ENCODE data around the gene LDB2. TPM values are rescaled to one million over a fixed set of nuclear protein-coding genes. Genes with fewer than 3 reads are reported as not detected.

Gene LDB2
- total RNA-seq, 2 experiments from 2014 or later, result not detected

DNA sequence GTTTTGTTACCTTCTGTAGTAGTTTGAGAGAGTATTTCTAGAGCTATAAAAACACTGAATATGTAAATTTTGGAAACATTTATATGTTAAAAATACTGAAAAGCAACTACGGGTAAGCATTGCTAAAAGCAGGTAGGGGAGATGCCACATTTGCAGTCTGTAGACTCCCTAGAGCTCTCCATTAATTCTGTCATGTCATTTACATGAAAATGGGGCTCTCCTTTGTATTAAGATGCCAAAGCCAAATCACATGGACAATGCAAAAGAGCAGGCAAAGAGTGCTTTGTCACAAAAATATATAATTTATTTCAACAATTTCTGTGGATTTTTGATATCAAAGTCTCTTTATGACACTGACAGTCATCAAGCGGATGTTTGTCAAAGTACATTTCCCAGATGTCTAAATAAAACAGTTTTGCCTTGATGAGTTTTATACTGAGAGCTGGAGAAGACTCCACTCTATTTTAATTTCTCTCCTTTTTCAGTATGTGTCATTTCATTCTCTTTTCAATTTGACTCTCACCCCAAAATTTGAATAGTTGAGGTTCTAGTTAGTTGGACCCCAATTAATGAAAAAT lies 51.8 kb downstream of the LDB2 start:
- POLR2A ChIA-PET, result no interaction called here
- CTCF ChIA-PET, result no interaction called here

DNA sequence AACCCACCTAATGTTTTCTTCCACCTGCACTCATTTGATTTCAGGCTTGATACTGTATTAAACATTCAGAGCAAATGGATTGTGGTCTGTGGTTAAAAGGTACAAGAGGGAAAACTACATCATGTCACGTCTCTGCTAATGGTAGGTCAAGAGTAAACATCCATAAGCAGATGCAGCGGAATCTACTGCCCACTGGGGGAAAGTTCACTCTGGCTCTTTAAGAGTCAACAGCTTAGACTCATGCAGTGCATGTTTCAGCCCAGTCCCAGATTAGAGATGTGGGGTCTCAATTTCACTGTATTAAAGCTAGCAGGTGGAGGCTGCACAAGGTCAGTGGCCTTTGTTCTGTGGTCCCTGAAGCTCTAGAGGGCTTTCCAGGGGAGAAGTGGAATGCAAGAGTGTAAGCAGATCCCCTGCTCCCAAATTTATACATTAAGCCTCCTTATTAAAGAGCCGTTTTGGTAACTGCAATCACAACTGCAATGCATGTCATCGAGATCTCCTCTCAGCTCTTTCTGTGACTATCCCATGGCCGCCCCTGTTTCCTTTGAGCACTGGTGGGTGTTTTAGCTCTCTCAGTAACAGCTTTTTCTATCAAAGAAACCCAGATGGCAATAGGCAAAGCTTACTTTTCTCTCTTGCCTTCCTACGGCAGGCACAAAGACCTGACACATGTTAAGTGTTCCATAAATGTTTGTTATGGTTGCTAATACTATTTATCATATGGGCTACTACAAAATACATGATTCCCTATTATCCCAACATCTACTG lies 53.4 kb downstream of the LDB2 start:
- CTCF ChIA-PET, result no interaction called here
- POLR2A ChIA-PET, result no interaction called here

DNA sequence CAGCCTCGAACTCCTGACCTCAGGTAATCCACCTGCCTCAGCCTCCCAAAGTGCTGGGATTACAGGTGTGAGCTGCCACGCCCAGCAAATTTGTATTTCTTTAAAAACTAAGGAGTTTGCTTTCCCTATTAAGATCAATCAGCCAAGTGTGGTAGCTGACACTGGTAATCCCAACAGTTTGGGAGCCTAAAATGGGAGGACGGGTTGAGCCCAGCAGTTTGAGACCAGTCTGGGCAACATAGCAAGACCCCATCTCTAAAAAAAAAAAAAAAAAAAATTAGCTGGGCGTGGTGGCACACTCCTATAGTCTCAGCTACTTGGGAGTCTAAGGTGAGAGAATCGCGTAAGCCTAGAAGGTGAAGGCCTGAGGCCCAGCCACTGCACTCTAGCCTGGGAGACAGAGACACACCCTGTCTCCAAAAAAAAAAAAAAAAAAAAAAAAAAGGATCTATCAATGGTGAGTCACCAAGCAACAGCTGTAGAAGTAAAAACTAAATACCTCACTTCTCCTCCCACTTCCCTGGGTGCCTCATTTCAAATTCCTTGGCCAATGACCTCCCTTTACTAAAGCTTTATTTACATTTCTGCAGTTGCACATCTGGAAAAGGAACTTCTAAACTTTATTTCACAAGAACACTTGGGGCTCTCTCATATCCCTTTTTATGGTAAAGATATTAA lies 54.5 kb downstream of the LDB2 start:
- POLR2A ChIA-PET, result no interaction called here
- CTCF ChIA-PET, result no interaction called here

GRCh38 chr4:16838226-16838875 lies 60.1 kb downstream of the LDB2 start:
- POLR2A ChIA-PET, result no interaction called here
- CTCF ChIA-PET, result no interaction called here

- POLR2A ChIA-PET, result no interaction called here
- CTCF ChIA-PET, result no interaction called here
These were observed 61.0 kb downstream of the LDB2 start for GRCh38 chr4:16837475-16837874.

DNA sequence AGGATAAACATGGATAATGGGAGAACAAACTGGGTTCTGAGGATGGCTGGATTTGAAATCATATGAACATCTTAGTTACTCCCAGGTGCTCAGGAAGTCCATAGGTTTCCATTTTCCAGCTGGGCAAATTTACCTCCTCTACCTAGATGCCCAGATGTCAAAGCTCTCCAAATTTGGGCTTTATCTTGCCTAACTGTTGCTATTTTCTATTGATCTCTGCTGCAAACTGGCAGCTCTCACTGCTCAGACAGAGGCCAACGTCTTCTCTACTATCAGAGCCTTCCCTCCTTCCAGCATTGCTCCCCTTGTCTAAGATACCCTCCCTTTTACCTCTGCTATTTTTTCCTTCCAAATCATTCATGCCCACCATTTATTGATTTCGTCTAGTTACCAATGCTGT lies 62.1 kb downstream of the LDB2 start:
- CTCF ChIA-PET, result interaction anchor here (1.1 kb wide), 1 partner anchor 26 kb away, joined by 3 read pairs; no protein-coding TSS in a partner anchor

DNA sequence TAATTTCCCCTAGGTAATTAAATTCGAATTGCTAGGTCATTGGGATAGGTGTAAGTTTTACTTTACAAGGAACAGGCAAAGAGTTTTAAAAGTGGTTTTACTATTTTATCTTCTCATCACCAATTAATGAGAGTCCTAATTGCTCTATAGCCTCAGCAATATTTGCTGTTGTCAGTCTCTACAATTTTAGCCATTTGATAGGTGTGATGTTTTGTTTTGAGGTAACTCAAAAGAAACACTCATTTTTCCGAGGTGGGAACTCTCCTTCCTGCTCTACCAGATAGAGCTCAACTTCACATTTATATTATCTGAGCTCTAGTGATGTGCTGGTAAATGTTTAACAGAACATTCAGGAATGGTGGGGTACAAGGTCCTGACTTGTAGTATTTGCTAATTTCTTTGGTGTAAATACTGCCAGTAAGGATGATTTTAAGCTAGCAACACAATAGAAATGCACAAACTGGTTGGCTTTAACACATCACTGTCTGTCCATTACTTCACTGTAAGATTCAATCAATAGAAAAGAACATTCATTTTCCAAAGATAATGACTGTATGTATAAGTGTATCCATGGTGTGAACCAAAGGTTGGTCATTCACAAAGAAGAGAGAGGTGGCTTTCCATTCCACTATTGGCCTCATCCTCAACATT lies 62.7 kb downstream of the LDB2 start:
- ChIA-PET CTCF (interaction anchor here (1.1 kb wide), 1 partner anchor 27 kb away, joined by 3 read pairs; no protein-coding TSS in a partner anchor), POLR2A (no interaction called here)

More for the DNA sequence above, 62.1 kb downstream of the LDB2 start:
- POLR2A ChIA-PET, result no interaction called here

- ChIA-PET POLR2A (no interaction called here), CTCF (no interaction called here)
These were observed 63.6 kb downstream of the LDB2 start for GRCh38 chr4:16834814-16835213.

- ChIA-PET POLR2A (no interaction called here), CTCF (no interaction called here)
These were observed 64.7 kb downstream of the LDB2 start for GRCh38 chr4:16833722-16834121.

DNA sequence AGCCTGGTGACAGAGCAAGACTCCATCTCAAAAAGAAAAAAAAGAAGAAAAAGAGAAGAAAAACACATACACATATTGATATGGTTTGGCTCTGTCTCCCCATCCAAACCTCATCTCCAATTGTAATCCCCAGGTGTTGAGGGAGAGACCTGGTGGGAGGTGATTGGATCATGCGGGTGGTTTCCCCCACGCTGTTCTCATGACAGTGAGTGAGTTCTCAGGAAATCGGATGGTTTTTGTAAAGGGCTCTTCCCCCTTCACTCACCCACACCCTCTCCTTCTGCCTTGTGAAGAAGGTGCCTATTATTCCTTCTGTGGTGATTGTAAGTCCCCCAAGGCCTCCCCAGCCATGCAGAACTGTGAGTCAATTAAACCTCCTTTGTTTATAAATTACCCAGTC lies 68.4 kb downstream of the LDB2 start:
- CTCF ChIA-PET, result no interaction called here
- POLR2A ChIA-PET, result no interaction called here

DNA sequence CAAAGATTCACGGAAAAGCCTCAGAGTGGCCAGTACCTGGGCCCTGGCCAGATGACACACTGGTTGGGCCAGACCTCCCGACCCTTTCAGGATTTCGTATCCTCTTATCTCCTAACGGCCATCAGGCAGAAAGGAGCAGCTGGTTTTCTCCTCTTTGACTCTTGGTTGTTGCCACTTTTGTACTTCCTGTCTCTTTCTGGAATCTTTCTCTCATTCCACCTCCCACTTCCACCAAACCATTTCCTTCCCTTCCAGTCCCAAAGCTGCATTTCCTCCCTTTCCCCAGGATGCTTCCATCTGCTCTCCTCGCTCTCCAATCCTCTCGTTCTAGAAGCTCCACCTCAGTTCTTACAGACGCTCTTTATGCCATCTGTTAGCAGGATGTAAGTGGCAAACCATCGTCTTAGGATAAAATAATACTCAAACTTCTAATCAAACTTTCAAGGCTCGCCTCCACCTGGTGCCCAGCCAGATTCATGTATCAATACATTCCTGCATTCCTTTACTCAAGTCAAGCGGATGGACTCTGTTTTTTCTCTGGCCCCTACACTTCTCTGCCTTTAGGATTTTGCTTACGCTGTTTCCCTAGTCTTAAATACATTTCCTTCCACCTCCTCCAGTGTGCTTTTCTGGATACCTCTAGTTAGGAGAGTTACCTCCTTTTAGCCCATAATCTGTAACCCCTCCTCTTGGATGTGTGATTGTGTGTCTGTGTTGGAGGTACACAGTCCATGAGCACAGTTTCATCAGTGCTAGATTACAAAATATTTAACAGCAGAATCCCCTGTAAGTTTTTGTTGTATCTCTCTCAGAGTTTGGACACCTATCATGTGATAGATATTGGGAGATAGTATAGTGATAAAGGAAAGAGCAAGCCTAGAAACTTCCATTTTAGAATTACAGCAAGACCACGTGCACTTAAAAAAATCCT lies 70.4 kb downstream of the LDB2 start:
- ChIA-PET POLR2A (no interaction called here), CTCF (no interaction called here)

GRCh38 chr4:16827045-16827444 lies 71.4 kb downstream of the LDB2 start:
- ChIA-PET CTCF (no interaction called here), POLR2A (no interaction called here)

- ChIA-PET POLR2A (no interaction called here), CTCF (no interaction called here)
These were observed 72.0 kb downstream of the LDB2 start for GRCh38 chr4:16826406-16826910.

- ChIA-PET CTCF (no interaction called here), POLR2A (no interaction called here)
These were observed 74.1 kb downstream of the LDB2 start for GRCh38 chr4:16824278-16824806.

DNA sequence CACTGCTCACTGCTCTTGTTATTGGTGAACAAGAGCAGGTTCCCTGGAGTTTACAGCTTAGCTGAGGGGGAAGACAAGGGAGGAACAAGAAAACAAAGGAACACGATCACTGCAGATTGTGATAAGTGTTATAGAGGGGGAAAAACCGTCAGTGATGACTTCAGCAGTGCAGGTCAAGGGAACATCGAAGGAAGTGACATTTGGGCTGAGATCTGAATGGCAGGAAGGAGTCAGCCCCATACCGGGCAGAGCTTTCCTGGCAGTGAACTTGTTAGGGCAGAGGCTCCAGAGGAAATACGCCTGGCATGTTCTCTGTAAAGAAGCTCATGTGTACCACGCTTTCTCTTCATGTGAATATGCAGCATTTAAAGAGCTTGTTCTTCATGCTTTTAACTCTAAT lies 78.1 kb downstream of the LDB2 start:
- CTCF ChIA-PET, result no interaction called here
- POLR2A ChIA-PET, result no interaction called here

- ChIA-PET POLR2A (no interaction called here), CTCF (no interaction called here)
These were observed 78.8 kb downstream of the LDB2 start for GRCh38 chr4:16819652-16820051.

DNA sequence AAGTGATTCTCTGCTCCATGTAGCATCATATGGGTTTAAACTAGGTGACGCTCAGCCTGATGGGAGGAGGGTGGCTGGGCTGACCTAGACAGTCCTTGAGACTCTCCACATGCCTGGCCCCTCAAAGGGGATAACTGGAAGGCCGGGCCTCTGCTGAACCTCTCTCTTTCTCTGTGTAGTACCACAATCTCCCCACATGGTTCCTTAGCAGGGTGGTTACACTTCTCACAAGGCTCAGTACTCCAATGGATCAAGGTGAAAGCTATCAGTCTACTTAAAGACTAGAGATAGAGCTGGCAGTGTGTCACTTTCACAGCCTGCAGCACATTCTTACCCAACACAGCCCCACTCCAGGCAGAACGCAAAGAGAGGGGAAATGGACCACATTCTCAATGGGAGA lies 80.4 kb downstream of the LDB2 start:
- POLR2A ChIA-PET, result no interaction called here
- CTCF ChIA-PET, result no interaction called here

- ChIA-PET POLR2A (no interaction called here), CTCF (no interaction called here)
These were observed 81.2 kb downstream of the LDB2 start for GRCh38 chr4:16817286-16817685.

DNA sequence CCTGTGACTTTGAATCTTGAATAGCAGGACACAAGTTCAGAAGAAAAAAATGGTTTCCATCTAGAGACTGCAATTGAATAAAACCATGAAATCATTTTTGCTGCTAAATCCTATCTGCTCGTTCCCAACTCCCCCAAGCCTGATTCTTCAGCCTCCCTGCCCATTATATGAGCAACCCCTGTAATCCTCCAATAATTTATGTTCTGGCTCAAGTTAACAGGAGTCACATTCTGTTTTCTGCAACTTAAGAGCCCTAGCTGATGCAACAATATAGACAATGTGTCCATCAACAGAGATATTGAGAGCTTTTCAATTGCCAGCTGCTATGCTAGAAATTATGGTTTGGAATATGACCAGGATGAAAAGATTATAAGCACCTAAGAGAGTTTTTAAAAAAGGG lies 84.1 kb downstream of the LDB2 start:
- POLR2A ChIA-PET, result no interaction called here
- CTCF ChIA-PET, result no interaction called here
